ENCODE data around the gene DBP.
"Not testable (repeated sequence)": the region's sequence is repeated elsewhere in the genome, so short reads cannot be mapped to it uniquely, and the experiment has no call there.

DBP gene

GRCh38 chr19:48638831-48639381, 1.7 kb upstream of the DBP start:
- DNase-seq, result no peak

GRCh38 chr19:48637948-48638830, 1.0 kb upstream of the DBP start:
- DNase-seq, result peak; percentile 96

- peak; percentile 100 for DNase-seq
These were observed 319 bp upstream of the DBP start for GRCh38 chr19:48637449-48637947.

GRCh38 chr19:48635966-48636858, 967 bp downstream of the DBP start:
- DNase-seq, result no peak

GRCh38 chr19:48635263-48635965, 1.8 kb downstream of the DBP start:
- peak; percentile 47 for DNase-seq

- DNase-seq, result peak; percentile 98
These were observed 2.5 kb downstream of the DBP start for GRCh38 chr19:48634424-48635262.

GRCh38 chr19:48634036-48634342, 3.2 kb downstream of the DBP start:
- DNase-seq, result no peak

- DNase-seq, result no peak
These were observed 3.8 kb downstream of the DBP start for GRCh38 chr19:48633148-48634035.

- DNase-seq, result peak; percentile 74
These were observed 4.5 kb downstream of the DBP start for GRCh38 chr19:48632692-48633147.

- DNase-seq, result not testable (repeated sequence)
These were observed 4.9 kb downstream of the DBP start for GRCh38 chr19:48632286-48632685.

GRCh38 chr19:48631225-48631624, 6.0 kb downstream of the DBP start:
- DNase-seq, result no peak

GRCh38 chr19:48630296-48631063, 6.7 kb downstream of the DBP start:
- no peak for DNase-seq

- DNase-seq, result no peak
These were observed 7.4 kb downstream of the DBP start for GRCh38 chr19:48629599-48630295.

GRCh38 chr19:48629297-48629598, 7.9 kb downstream of the DBP start:
- no peak for DNase-seq

- DNase-seq, result no peak
These were observed 8.5 kb downstream of the DBP start for GRCh38 chr19:48628486-48629296.

GRCh38 chr19:48627865-48628314, 9.3 kb downstream of the DBP start:
- no peak for DNase-seq

GRCh38 chr19:48627201-48627864, 9.8 kb downstream of the DBP start:
- DNase-seq, result no peak

- DNase-seq, result no peak
These were observed 11.3 kb downstream of the DBP start for GRCh38 chr19:48625891-48626327.
